GM12878 (cell line): ENCODE data around the gene LRRTM3. TPM values are rescaled to one million over a fixed set of nuclear protein-coding genes. Genes with fewer than 3 reads are reported as not detected.

Source experiments
- ATAC-seq: fragments of 200-7000 bp; cut with Tn5 transposase; 3 replicates; pipeline ENCODE4 v1.9.1; 2020; ENCODE audit warnings: mild to moderate bottlenecking, moderate library complexity
- BruUV-seq: library from RNA; stranded (reverse); fragments of 400-500 nt; replicated peaks from 2 replicates; lab custom pipeline; 2021; lab: Mats Ljungman, UMichigan
- CTCF ChIA-PET: fragments of 300-600 bp; sonication (Branson Sonifier 250); formaldehyde crosslinking; extraction: SDS; loops from one replicate; lab custom pipeline; 2021; ENCODE audit warnings: inconsistent platforms; lab: Yijun Ruan, JAX
- POLR2A ChIA-PET: fragments of 350-600 bp; formaldehyde crosslinking; extraction: SDS; loops from one replicate; lab custom pipeline; 2021; ENCODE audit warnings: inconsistent platforms; lab: Charles Lee
- RAD21 ChIA-PET: fragments of 300-600 bp; sonication (Branson Sonifier 250); formaldehyde crosslinking; loops from one replicate; lab custom pipeline; 2023; ENCODE audit warnings: antibody characterized with exemption; ENCODE audit not compliant: unreplicated experiment; lab: Charles Lee
- SMC1A ChIA-PET: fragments of 300-600 bp; sonication (Branson Sonifier 250); formaldehyde crosslinking; loops from one replicate; lab custom pipeline; 2023; ENCODE audit not compliant: unreplicated experiment, uncharacterized antibody; lab: Charles Lee
- DNase-seq: peaks from one replicate; pipeline ENCODE4 v3.0.0-alpha.2; 2011; ENCODE audit warnings: low read depth, low spot score
- FAIRE-seq: peaks from 3 replicates; lab custom pipeline; 2011; peaks lifted over from hg19 to GRCh38; lab: Jason Lieb, UNC
- H2AFZ ChIP-seq: 2 replicates; pipeline ENCODE4 v1.6.0; 2011; ENCODE audit warnings: low read depth, low read length, control low read depth; ENCODE audit not compliant: control insufficient read depth
- H3K27ac ChIP-seq: 2 replicates; pipeline ENCODE4 v1.5.1; 2011; ENCODE audit warnings: control low read depth; ENCODE audit not compliant: control insufficient read depth, insufficient read depth
- H3K27me3 ChIP-seq, 2 experiments: replicated peaks in 1 of 2; 2 replicates each; pipeline versions ENCODE4 v1.6.0 to v1.6.1; 2011; ENCODE audit warnings: low read length in 1 of 2; ENCODE audit not compliant: control insufficient read depth in 2 of 2, insufficient read depth in 2 of 2
- H3K36me3 ChIP-seq, 2 experiments: 2 replicates each; pipeline ENCODE4 v1.5.1; 2011; ENCODE audit warnings: low read length in 1 of 2; ENCODE audit not compliant: control insufficient read depth in 2 of 2, insufficient read depth in 2 of 2
- H3K4me1 ChIP-seq: 2 replicates; pipeline ENCODE4 v1.6.1; 2011; ENCODE audit warnings: mild to moderate bottlenecking, low read length, moderate library complexity, mixed read lengths; ENCODE audit not compliant: control insufficient read depth, insufficient read depth
- H3K4me2 ChIP-seq: 2 replicates; pipeline ENCODE4 v1.6.0; 2011; ENCODE audit warnings: control low read depth; ENCODE audit not compliant: control insufficient read depth, insufficient read depth
- H3K4me3 ChIP-seq: fragments of 200-600 bp; sonication (generic); 2 replicates; pipeline ENCODE4 v1.5.1; 2016
- H3K79me2 ChIP-seq: 2 replicates; pipeline ENCODE4 v1.6.0; 2011; ENCODE audit warnings: low read length; ENCODE audit not compliant: control insufficient read depth, insufficient read depth
- H3K9ac ChIP-seq: 2 replicates; pipeline ENCODE4 v1.8.0; 2011; ENCODE audit warnings: low read length, control low read depth, mixed read lengths; ENCODE audit not compliant: control insufficient read depth, insufficient read depth
- H3K9me3 ChIP-seq: replicated peaks from 3 replicates; pipeline ENCODE4 v1.5.1; 2011; ENCODE audit warnings: mild to moderate bottlenecking, low read length; ENCODE audit not compliant: control insufficient read depth, insufficient read depth
- H4K20me1 ChIP-seq: 2 replicates; pipeline ENCODE4 v1.6.0; 2011; ENCODE audit not compliant: control insufficient read depth, insufficient read depth
- BMI1 ChIP-seq: fragments of 450-650 bp; IDR thresholded peaks from 2 replicates; pipeline ENCODE4 v1.6.1; 2016; ENCODE audit warnings: mild to moderate bottlenecking, moderate library complexity, borderline replicate concordance
- CEBPB ChIP-seq, 2 experiments: fragments of 150-350 bp in 1 of 2; IDR thresholded peaks; 2 replicates each; pipeline ENCODE4 v1.6.1; 2012 to 2014; ENCODE audit warnings: low read depth in 2 of 2, low read length in 2 of 2, borderline replicate concordance in 1 of 2, inconsistent platforms in 1 of 2
- HCFC1 ChIP-seq: fragments of 150-350 bp; IDR thresholded peaks from 2 replicates; pipeline ENCODE4 v1.6.1; 2014; ENCODE audit warnings: low read length
- HDAC6 ChIP-seq: fragments of 200-600 bp; sonication (generic); IDR thresholded peaks from one replicate; pipeline ENCODE4 v1.8.0; 2017; ENCODE audit warnings: antibody characterized with exemption; ENCODE audit not compliant: unreplicated experiment
- MTA3 ChIP-seq: IDR thresholded peaks from 2 replicates; pipeline ENCODE4 v1.6.1; 2012; ENCODE audit warnings: low read length, inconsistent platforms, borderline replicate concordance
- NFYA ChIP-seq: IDR thresholded peaks from 2 replicates; pipeline ENCODE4 v1.6.1; 2011; ENCODE audit warnings: low read depth, mild to moderate bottlenecking, low read length, improper control_type of control experiment, borderline replicate concordance
- SREBF1 ChIP-seq: IDR thresholded peaks from 2 replicates; pipeline ENCODE4 v1.6.1; 2012; ENCODE audit warnings: mild to moderate bottlenecking, low read length
- TARDBP ChIP-seq: IDR thresholded peaks from 2 replicates; pipeline ENCODE4 v1.6.1; 2016; ENCODE audit warnings: borderline replicate concordance
- TBL1XR1 ChIP-seq: IDR thresholded peaks from 2 replicates; pipeline ENCODE4 v1.6.1; 2012; ENCODE audit warnings: low read depth, low read length, improper control_type of control experiment
- ZNF24 ChIP-seq: fragments of 450-650 bp; IDR thresholded peaks from 2 replicates; pipeline ENCODE4 v1.6.1; 2017; ENCODE audit warnings: antibody characterized with exemption, mild to moderate bottlenecking
- WGBS: methylation state at CpG from one replicate; pipeline ENCODE4 v1.1.6; 2016; ENCODE audit warnings: low lambda C conversion rate; ENCODE audit not compliant: insufficient replicate concordance, insufficient coverage; ENCODE audit errors: missing lambda C conversion rate; 5-methylcytosine and 5-hydroxymethylcytosine counted together
- in situ Hi-C: fragments of 300-500 bp; cut with MboI; formaldehyde crosslinking; loops from 9 replicates; pipeline ENCODE4 v1.14.3; 2018; ENCODE audit warnings: mixed read lengths
- intact Hi-C: fragments of 100-400 bp; cut with micrococcal nuclease; formaldehyde crosslinking; loops from one replicate; pipeline ENCODE4 v1.14.2; 2022; ENCODE audit not compliant: unreplicated experiment
- polyA plus RNA-seq, 11 experiments: library from polyadenylated mRNA; depleted of rRNA in 4 of 11; unstranded in 6 of 11; stranded (reverse) in 5 of 11; fragments of >200 nt; fragmentation: Nextera tagmentation in 4 of 11; fragmentation: Illumina TruSeq in 1 of 11; extraction: Ambion mirVana in 4 of 11; extraction: Trizol in 1 of 11; gene quantifications; 1 replicate in 1 of 11; 2 replicates in 10 of 11; pipeline versions ENCODE4 v1.2.1 to v1.2.3, GENCODE V29; 2011 to 2016; ENCODE audit warnings: inconsistent platforms in 2 of 11, missing spikeins in 2 of 11, low read depth in 1 of 11
- total RNA-seq, 4 experiments: library from RNA; depleted of rRNA in 3 of 4; stranded (reverse); fragments of >200 nt in 3 of 4; fragmentation: Illumina TruSeq in 1 of 4; extraction: Trizol in 1 of 4; gene quantifications; 2 replicates each; pipeline versions ENCODE4 v1.2.1 to v1.2.3, GENCODE V29; 2013 to 2021
- TF ChIP-seq, protein P1 (sequence below): IDR thresholded peaks from 2 replicates; pipeline ENCODE4 v1.6.1; 2012; ENCODE audit warnings: improper control_type of control experiment, low read depth, low read length; ENCODE audit not compliant: insufficient replicate concordance

LRRTM3 gene
- total and polyA plus RNA-seq, 10 of the 15 experiments (the other 5 are each of a cell fraction or from before 2014, with no cell fraction given): not detected

GRCh38 chr10:66888237-66888636 lies 37.6 kb upstream of the LRRTM3 start (continued):
- TF ChIP-seq CEBPB (IDR thresholded peaks at IDR 0.05; ENCODE audit: borderline replicate concordance in 1 of 2, low read depth in 2 of 2, low read length in 2 of 2) (no peak), NFYA (no peak), HDAC6 (no peak), BMI1 (no peak)

- Histone ChIP-seq H3K4me1 (no peaks in the 10 kb centered on the region), H2AFZ (no peak overlapping the region), H3K4me3 (no peak overlapping the region), H3K79me2 (no peaks in the 10 kb centered on the region), H3K4me2 (no peak overlapping the region), H3K27ac (no peak overlapping the region), H3K36me3 (no peaks in the 10 kb centered on the region), H3K9me3 (no peaks in the 10 kb centered on the region), H4K20me1 (no peaks in the 10 kb centered on the region), H3K9ac (no peak overlapping the region), H3K27me3 (no peaks in the 10 kb centered on the region)
- intact Hi-C loops: no loop called here
- ChIA-PET RAD21 (no interaction called here), POLR2A (no interaction called here), SMC1A (interaction anchor here (1.4 kb wide), 1 partner anchor 60 kb away, joined by 3 read pairs; no protein-coding TSS in a partner anchor), CTCF (interaction anchor here (2.1 kb wide), 1 partner anchor 27 kb away, joined by 6 read pairs; no protein-coding TSS in a partner anchor)
- ATAC-seq (no peak), DNase-seq (no peak), FAIRE-seq (peak; percentile 69)
- TF ChIP-seq SREBF1: no peak
- no peak for TF ChIP-seq MTA3
- no peak for TF ChIP-seq HCFC1
- no peak for TF ChIP-seq ZNF24
- no peak for TF ChIP-seq TARDBP
- TF ChIP-seq TBL1XR1: no peak
- TF ChIP-seq, protein P1, sequence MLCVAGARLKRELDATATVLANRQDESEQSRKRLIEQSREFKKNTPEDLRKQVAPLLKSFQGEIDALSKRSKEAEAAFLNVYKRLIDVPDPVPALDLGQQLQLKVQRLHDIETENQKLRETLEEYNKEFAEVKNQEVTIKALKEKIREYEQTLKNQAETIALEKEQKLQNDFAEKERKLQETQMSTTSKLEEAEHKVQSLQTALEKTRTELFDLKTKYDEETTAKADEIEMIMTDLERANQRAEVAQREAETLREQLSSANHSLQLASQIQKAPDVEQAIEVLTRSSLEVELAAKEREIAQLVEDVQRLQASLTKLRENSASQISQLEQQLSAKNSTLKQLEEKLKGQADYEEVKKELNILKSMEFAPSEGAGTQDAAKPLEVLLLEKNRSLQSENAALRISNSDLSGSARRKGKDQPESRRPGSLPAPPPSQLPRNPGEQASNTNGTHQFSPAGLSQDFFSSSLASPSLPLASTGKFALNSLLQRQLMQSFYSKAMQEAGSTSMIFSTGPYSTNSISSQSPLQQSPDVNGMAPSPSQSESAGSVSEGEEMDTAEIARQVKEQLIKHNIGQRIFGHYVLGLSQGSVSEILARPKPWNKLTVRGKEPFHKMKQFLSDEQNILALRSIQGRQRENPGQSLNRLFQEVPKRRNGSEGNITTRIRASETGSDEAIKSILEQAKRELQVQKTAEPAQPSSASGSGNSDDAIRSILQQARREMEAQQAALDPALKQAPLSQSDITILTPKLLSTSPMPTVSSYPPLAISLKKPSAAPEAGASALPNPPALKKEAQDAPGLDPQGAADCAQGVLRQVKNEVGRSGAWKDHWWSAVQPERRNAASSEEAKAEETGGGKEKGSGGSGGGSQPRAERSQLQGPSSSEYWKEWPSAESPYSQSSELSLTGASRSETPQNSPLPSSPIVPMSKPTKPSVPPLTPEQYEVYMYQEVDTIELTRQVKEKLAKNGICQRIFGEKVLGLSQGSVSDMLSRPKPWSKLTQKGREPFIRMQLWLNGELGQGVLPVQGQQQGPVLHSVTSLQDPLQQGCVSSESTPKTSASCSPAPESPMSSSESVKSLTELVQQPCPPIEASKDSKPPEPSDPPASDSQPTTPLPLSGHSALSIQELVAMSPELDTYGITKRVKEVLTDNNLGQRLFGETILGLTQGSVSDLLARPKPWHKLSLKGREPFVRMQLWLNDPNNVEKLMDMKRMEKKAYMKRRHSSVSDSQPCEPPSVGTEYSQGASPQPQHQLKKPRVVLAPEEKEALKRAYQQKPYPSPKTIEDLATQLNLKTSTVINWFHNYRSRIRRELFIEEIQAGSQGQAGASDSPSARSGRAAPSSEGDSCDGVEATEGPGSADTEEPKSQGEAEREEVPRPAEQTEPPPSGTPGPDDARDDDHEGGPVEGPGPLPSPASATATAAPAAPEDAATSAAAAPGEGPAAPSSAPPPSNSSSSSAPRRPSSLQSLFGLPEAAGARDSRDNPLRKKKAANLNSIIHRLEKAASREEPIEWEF: no peak
- 0% methylated on average over 2 of the region's 2 CpGs for WGBS
- in situ Hi-C loops: no loop called here
- no TSS peak for BruUV-seq
Measured at GRCh38 chr10:66892871-66893270, 33.0 kb upstream of the LRRTM3 start.
